IPS DF 4.7 (cell line): ENCODE results near the gene BARX1.
"Not testable (repeated sequence)": the region's sequence is repeated elsewhere in the genome, so short reads cannot be mapped to it uniquely, and the experiment has no call there.

Source experiments
- DNase-seq: peaks from one replicate; pipeline ENCODE4 v3.0.0-alpha.2; 2013; ENCODE audit warnings: low spot score; ENCODE audit errors: extremely low read depth

Gene BARX1

GRCh38 chr9:93967020-93967803, 12.1 kb upstream of the BARX1 start:
- DNase-seq: no peak

- no peak for DNase-seq
Measured at GRCh38 chr9:93965830-93966577, 10.8 kb upstream of the BARX1 start.

- DNase-seq: no peak
Measured at GRCh38 chr9:93964685-93965084, 9.5 kb upstream of the BARX1 start.

- DNase-seq: no peak
Measured at GRCh38 chr9:93963969-93964368, 8.8 kb upstream of the BARX1 start.

GRCh38 chr9:93963489-93963888, 8.3 kb upstream of the BARX1 start:
- not testable (repeated sequence) for DNase-seq

GRCh38 chr9:93962561-93963440, 7.6 kb upstream of the BARX1 start:
- no peak for DNase-seq

- DNase-seq: no peak
Measured at GRCh38 chr9:93962017-93962416, 6.9 kb upstream of the BARX1 start.

GRCh38 chr9:93960971-93961841, 6.1 kb upstream of the BARX1 start:
- no peak for DNase-seq

GRCh38 chr9:93960221-93960970, 5.2 kb upstream of the BARX1 start:
- no peak for DNase-seq

- no peak for DNase-seq
Measured at GRCh38 chr9:93959739-93960154, 4.6 kb upstream of the BARX1 start.

- DNase-seq: no peak
Measured at GRCh38 chr9:93958819-93959682, 3.9 kb upstream of the BARX1 start.

GRCh38 chr9:93958121-93958818, 3.1 kb upstream of the BARX1 start:
- no peak for DNase-seq

GRCh38 chr9:93955981-93956784, 1.0 kb upstream of the BARX1 start:
- no peak for DNase-seq

GRCh38 chr9:93954434-93955061, 607 bp downstream of the BARX1 start:
- DNase-seq: no peak

- no peak for DNase-seq
Measured at GRCh38 chr9:93953496-93954433, 1.4 kb downstream of the BARX1 start.
